WTC11 (cell line): Measurements from ENCODE around the gene SLC25A21. TPM values are rescaled to one million over a fixed set of nuclear protein-coding genes. Genes with fewer than 3 reads are reported as not detected.

Source experiments
- ATAC-seq: fragments of 200-7000 bp; cut with Tn5 transposase; 2 replicates; pipeline ENCODE4 v1.10.0; 2021; ENCODE audit warnings: mild to moderate bottlenecking, moderate library complexity
- CTCF ChIA-PET: fragments of 300-600 bp; sonication (Branson Sonifier 250); formaldehyde crosslinking; loops from one replicate; lab custom pipeline; 2021; ENCODE audit warnings: antibody characterized with exemption; lab: Charles Lee
- POLR2A ChIA-PET: fragments of 350-600 bp; sonication (Branson Sonifier 250); formaldehyde crosslinking; loops from one replicate; lab custom pipeline; 2021; ENCODE audit warnings: antibody characterized with exemption; lab: Charles Lee
- DNase-seq: peaks from one replicate; pipeline ENCODE4 v3.0.0; 2021; ENCODE audit warnings: low spot score
- H3K27ac Mint-ChIP-seq: 2 replicates; pipeline ENCODE4 v1.8.0; 2021; ENCODE audit warnings: mixed read lengths
- H3K27me3 Mint-ChIP-seq: 2 replicates; pipeline ENCODE4 v1.8.0; 2021; ENCODE audit warnings: low read depth, mild to moderate bottlenecking, moderate library complexity, mixed read lengths
- H3K36me3 Mint-ChIP-seq: 2 replicates; pipeline ENCODE4 v1.8.0; 2021; ENCODE audit warnings: mixed read lengths
- H3K4me1 Mint-ChIP-seq: 2 replicates; pipeline ENCODE4 v1.8.0; 2022; ENCODE audit warnings: mixed read lengths
- H3K4me3 Mint-ChIP-seq: 2 replicates; pipeline ENCODE4 v1.8.0; 2021; ENCODE audit warnings: mild to moderate bottlenecking, moderate library complexity, mixed read lengths
- H3K9me3 Mint-ChIP-seq: 2 replicates; pipeline ENCODE4 v1.8.0; 2021; ENCODE audit warnings: mixed read lengths
- AR ChIP-seq: fragments of 250-450 bp; sonication (Bioruptor Pico); IDR thresholded peaks from 2 replicates; pipeline ENCODE4 v1.9.0; 2021; ENCODE audit warnings: mild to moderate bottlenecking
- CREB1 ChIP-seq: sonication (generic); formaldehyde crosslinking; IDR thresholded peaks from 2 replicates; pipeline ENCODE4 v1.8.0; 2023; ENCODE audit warnings: mild to moderate bottlenecking, missing genetic modification reagents
- E2F1 ChIP-seq: sonication (generic); formaldehyde crosslinking; IDR thresholded peaks from 2 replicates; pipeline ENCODE4 v1.8.0; 2022; ENCODE audit warnings: mild to moderate bottlenecking, missing genetic modification reagents
- ELF4 ChIP-seq: sonication (generic); formaldehyde crosslinking; IDR thresholded peaks from 2 replicates; pipeline ENCODE4 v1.8.1; 2022; ENCODE audit warnings: low read depth, mild to moderate bottlenecking, moderate library complexity, missing genetic modification reagents
- FOXJ3 ChIP-seq: sonication (generic); formaldehyde crosslinking; IDR thresholded peaks from 2 replicates; pipeline ENCODE4 v1.9.0; 2021; ENCODE audit warnings: missing genetic modification reagents, mild to moderate bottlenecking, borderline replicate concordance
- GTF2I ChIP-seq: fragments of 250-450 bp; sonication (Bioruptor Pico); conservative IDR thresholded peaks from 2 replicates; pipeline ENCODE4 v1.4.0; 2021; ENCODE audit warnings: mild to moderate bottlenecking
- HMGA2 ChIP-seq: fragments of 250-450 bp; sonication (Bioruptor Pico); IDR thresholded peaks from 2 replicates; pipeline ENCODE4 v1.4.0; 2021; ENCODE audit warnings: mild to moderate bottlenecking, moderate library complexity
- HMGXB4 ChIP-seq: sonication (generic); formaldehyde crosslinking; IDR thresholded peaks from 2 replicates; pipeline ENCODE4 v1.8.1; 2023; ENCODE audit warnings: mild to moderate bottlenecking, moderate library complexity, missing genetic modification reagents
- MAX ChIP-seq: sonication (generic); formaldehyde crosslinking; IDR thresholded peaks from 2 replicates; pipeline ENCODE4 v1.8.0; 2022; ENCODE audit warnings: mild to moderate bottlenecking, missing genetic modification reagents
- PRDM15 ChIP-seq: sonication (generic); formaldehyde crosslinking; IDR thresholded peaks from 2 replicates; pipeline ENCODE4 v1.8.0; 2022; ENCODE audit warnings: missing genetic modification reagents
- STAT6 ChIP-seq: sonication (generic); formaldehyde crosslinking; conservative IDR thresholded peaks from 2 replicates; pipeline ENCODE4 v1.8.1; 2023; ENCODE audit warnings: mild to moderate bottlenecking, low read depth, missing genetic modification reagents, moderate library complexity
- ZBTB43 ChIP-seq: sonication (generic); formaldehyde crosslinking; IDR thresholded peaks from 2 replicates; pipeline ENCODE4 v1.8.1; 2023; ENCODE audit warnings: mild to moderate bottlenecking, missing genetic modification reagents
- ZNF671 ChIP-seq: fragments of 250-450 bp; sonication (Bioruptor Pico); IDR thresholded peaks from 2 replicates; pipeline ENCODE4 v1.8.0; 2021; ENCODE audit warnings: mild to moderate bottlenecking
- total RNA-seq: library from RNA; stranded (reverse); gene quantifications from 3 replicates; pipeline ENCODE4 v1.2.3, GENCODE V29; 2021

Gene SLC25A21
- total RNA-seq, 1 experiment from 2014 or later = 8.2 TPM

- DNase-seq (no peak), ATAC-seq (no peak)
- CTCF ChIA-PET = interaction anchor here (0.6 to 6.4 kb wide), 8 partner anchors 9 to 283 kb away, joined by 3 to 44 read pairs (median 4); no protein-coding TSS in a partner anchor
- POLR2A ChIA-PET = no interaction called here
- peaks cover 71% of the 10 kb centered on the region for H3K4me1 Mint-ChIP-seq
- H3K36me3 Mint-ChIP-seq = no peaks in the 10 kb centered on the region
- no peak overlapping the region for H3K27ac Mint-ChIP-seq
- H3K4me3 Mint-ChIP-seq = peak overlapping the region; percentile 12
- peaks cover 100% of the 10 kb centered on the region for H3K27me3 Mint-ChIP-seq
- H3K9me3 Mint-ChIP-seq = no peaks in the 10 kb centered on the region
- TF ChIP-seq PRDM15 (CRISPR knock-in tag) (no peak), STAT6 (CRISPR knock-in tag) (no peak), E2F1 (CRISPR knock-in tag) (no peak), ZNF671 (CRISPR knock-in tag) (no peak), AR (CRISPR knock-in tag) (no peak), CREB1 (CRISPR knock-in tag) (no peak), HMGA2 (CRISPR knock-in tag) (no peak), MAX (CRISPR knock-in tag) (no peak), ELF4 (CRISPR knock-in tag) (no peak), FOXJ3 (no peak), ZBTB43 (no peak), GTF2I (no peak), HMGXB4 (CRISPR knock-in tag) (no peak)
Observed at GRCh38 chr14:36659010-36659821, 513.2 kb downstream of the SLC25A21 start.
